Activated T-cell treated with anti-CD3 and anti-CD28 coated beads, Interleukin-2, amount 50 U/mL, for 4 hours (primary cell): ENCODE results near the gene PRR18. TPM values are rescaled to one million over a fixed set of nuclear protein-coding genes. Genes with fewer than 3 reads are reported as not detected.

Source experiments
- ATAC-seq, 2 donors: fragments of 200-7000 bp; cut with Tn5 transposase; one replicate each; pipeline ENCODE4 v1.10.0; 2021
- DNase-seq: peaks from one replicate; pipeline ENCODE4 v3.0.0-alpha.2; 2020
- H3K27me3 Mint-ChIP-seq: one replicate; pipeline ENCODE4 v1.8.0; 2021; ENCODE audit warnings: low read depth, mixed read lengths
- H3K36me3 Mint-ChIP-seq: one replicate; pipeline ENCODE4 v1.8.0; 2022; ENCODE audit warnings: mixed read lengths; ENCODE audit not compliant: insufficient read depth
- H3K4me1 Mint-ChIP-seq: one replicate; pipeline ENCODE4 v1.8.0; 2021; ENCODE audit warnings: low read depth, mixed read lengths
- H3K4me3 Mint-ChIP-seq: one replicate; pipeline ENCODE4 v1.8.0; 2021; ENCODE audit warnings: mild to moderate bottlenecking, moderate library complexity, mixed read lengths
- H3K9me3 Mint-ChIP-seq: one replicate; pipeline ENCODE4 v1.8.0; 2021; ENCODE audit warnings: mixed read lengths
- total RNA-seq, 3 donors: library from RNA; stranded (reverse); gene quantifications; one replicate each; pipeline ENCODE4 v1.2.1, GENCODE V29; 2021

Gene PRR18
- total RNA-seq, 3 donors from 2014 or later, result 0.05 TPM; not detected in 2

- Mint-ChIP-seq H3K4me1 (no peaks in the 10 kb centered on the region), H3K4me3 (no peak overlapping the region), H3K27me3 (no peaks in the 10 kb centered on the region), H3K9me3 (no peaks in the 10 kb centered on the region), H3K36me3 (peaks cover 6% of the 10 kb centered on the region)
- ATAC-seq, result no peak
- DNase-seq, result no peak
Measured at GRCh38 chr6:166318649-166319600, 10.7 kb upstream of the PRR18 start.

GRCh38 chr6:166318227-166318626 is 10.0 kb upstream of the PRR18 start:
- Mint-ChIP-seq H3K9me3 (no peaks in the 10 kb centered on the region), H3K27me3 (no peaks in the 10 kb centered on the region), H3K4me1 (no peaks in the 10 kb centered on the region), H3K36me3 (peaks cover 2% of the 10 kb centered on the region), H3K4me3 (no peak overlapping the region)
- DNase-seq (no peak), ATAC-seq (no peak)

- H3K27me3 Mint-ChIP-seq, result no peaks in the 10 kb centered on the region
- H3K4me1 Mint-ChIP-seq, result no peaks in the 10 kb centered on the region
- no peaks in the 10 kb centered on the region for H3K9me3 Mint-ChIP-seq
- no peak for DNase-seq
- no peak for ATAC-seq
- no peak overlapping the region for H3K4me3 Mint-ChIP-seq
- no peaks in the 10 kb centered on the region for H3K36me3 Mint-ChIP-seq
Measured at GRCh38 chr6:166317261-166318212, 9.3 kb upstream of the PRR18 start.

GRCh38 chr6:166315436-166315835 is 7.2 kb upstream of the PRR18 start:
- no peak for DNase-seq
- Mint-ChIP-seq H3K9me3 (no peaks in the 10 kb centered on the region), H3K4me1 (no peaks in the 10 kb centered on the region), H3K4me3 (no peak overlapping the region), H3K27me3 (peaks cover 2% of the 10 kb centered on the region), H3K36me3 (no peaks in the 10 kb centered on the region)
- no peak for ATAC-seq

GRCh38 chr6:166314454-166314853 is 6.3 kb upstream of the PRR18 start:
- peaks cover 11% of the 10 kb centered on the region for H3K27me3 Mint-ChIP-seq
- no peak for ATAC-seq
- H3K4me3 Mint-ChIP-seq, result no peak overlapping the region
- no peak for DNase-seq
- H3K36me3 Mint-ChIP-seq, result no peaks in the 10 kb centered on the region
- H3K9me3 Mint-ChIP-seq, result no peaks in the 10 kb centered on the region
- no peaks in the 10 kb centered on the region for H3K4me1 Mint-ChIP-seq

GRCh38 chr6:166313255-166314070 is 5.3 kb upstream of the PRR18 start:
- Mint-ChIP-seq H3K4me1 (no peaks in the 10 kb centered on the region), H3K36me3 (no peaks in the 10 kb centered on the region), H3K9me3 (no peaks in the 10 kb centered on the region), H3K27me3 (peaks cover 21% of the 10 kb centered on the region), H3K4me3 (no peak overlapping the region)
- DNase-seq (peak; percentile 54), ATAC-seq (peak in 1 of 2 donors; percentile 86)

GRCh38 chr6:166312832-166313231 is 4.6 kb upstream of the PRR18 start:
- Mint-ChIP-seq H3K4me1 (no peaks in the 10 kb centered on the region), H3K36me3 (no peaks in the 10 kb centered on the region), H3K4me3 (no peak overlapping the region), H3K27me3 (peaks cover 22% of the 10 kb centered on the region), H3K9me3 (no peaks in the 10 kb centered on the region)
- ATAC-seq (no peak), DNase-seq (no peak)

GRCh38 chr6:166310634-166311033 is 2.4 kb upstream of the PRR18 start:
- peaks cover 3% of the 10 kb centered on the region for H3K4me1 Mint-ChIP-seq
- DNase-seq (no peak), ATAC-seq (no peak)
- no peaks in the 10 kb centered on the region for H3K9me3 Mint-ChIP-seq
- H3K4me3 Mint-ChIP-seq, result no peak overlapping the region
- peaks cover 32% of the 10 kb centered on the region for H3K27me3 Mint-ChIP-seq
- no peaks in the 10 kb centered on the region for H3K36me3 Mint-ChIP-seq

- no peak overlapping the region for H3K4me3 Mint-ChIP-seq
- DNase-seq (no peak), ATAC-seq (no peak)
- H3K4me1 Mint-ChIP-seq, result peaks cover 3% of the 10 kb centered on the region
- H3K27me3 Mint-ChIP-seq, result peaks cover 39% of the 10 kb centered on the region
- H3K9me3 Mint-ChIP-seq, result no peaks in the 10 kb centered on the region
- no peaks in the 10 kb centered on the region for H3K36me3 Mint-ChIP-seq
Measured at GRCh38 chr6:166309977-166310376, 1.8 kb upstream of the PRR18 start.

GRCh38 chr6:166308769-166309589 is 787 bp upstream of the PRR18 start:
- DNase-seq (no peak), ATAC-seq (no peak)
- H3K27me3 Mint-ChIP-seq, result peaks cover 45% of the 10 kb centered on the region
- no peaks in the 10 kb centered on the region for H3K36me3 Mint-ChIP-seq
- peaks cover 3% of the 10 kb centered on the region for H3K4me1 Mint-ChIP-seq
- H3K4me3 Mint-ChIP-seq, result no peak overlapping the region
- H3K9me3 Mint-ChIP-seq, result no peaks in the 10 kb centered on the region

- DNase-seq, result no peak
- Mint-ChIP-seq H3K36me3 (no peaks in the 10 kb centered on the region), H3K27me3 (peaks cover 53% of the 10 kb centered on the region), H3K9me3 (no peaks in the 10 kb centered on the region), H3K4me3 (no peak overlapping the region), H3K4me1 (peaks cover 3% of the 10 kb centered on the region)
- ATAC-seq, result peak; percentile 58 to 67
Measured at GRCh38 chr6:166307082-166308032, 835 bp downstream of the PRR18 start.

GRCh38 chr6:166306378-166307081 is 1.7 kb downstream of the PRR18 start:
- H3K36me3 Mint-ChIP-seq, result no peaks in the 10 kb centered on the region
- no peak for DNase-seq

More at GRCh38 chr6:166306378-166307081, 1.7 kb downstream of the PRR18 start:
- Mint-ChIP-seq H3K4me1 (peaks cover 3% of the 10 kb centered on the region), H3K27me3 (peaks cover 57% of the 10 kb centered on the region), H3K9me3 (no peaks in the 10 kb centered on the region), H3K4me3 (peak overlapping the region; percentile 57)
- ATAC-seq, result no peak
